ENCODE measurements around the gene PRM3. TPM values are rescaled to one million over a fixed set of nuclear protein-coding genes. Genes with fewer than 3 reads are reported as not detected.

The PRM3 gene
- total RNA-seq, 2 experiments from 2014 or later, result not detected

DNA sequence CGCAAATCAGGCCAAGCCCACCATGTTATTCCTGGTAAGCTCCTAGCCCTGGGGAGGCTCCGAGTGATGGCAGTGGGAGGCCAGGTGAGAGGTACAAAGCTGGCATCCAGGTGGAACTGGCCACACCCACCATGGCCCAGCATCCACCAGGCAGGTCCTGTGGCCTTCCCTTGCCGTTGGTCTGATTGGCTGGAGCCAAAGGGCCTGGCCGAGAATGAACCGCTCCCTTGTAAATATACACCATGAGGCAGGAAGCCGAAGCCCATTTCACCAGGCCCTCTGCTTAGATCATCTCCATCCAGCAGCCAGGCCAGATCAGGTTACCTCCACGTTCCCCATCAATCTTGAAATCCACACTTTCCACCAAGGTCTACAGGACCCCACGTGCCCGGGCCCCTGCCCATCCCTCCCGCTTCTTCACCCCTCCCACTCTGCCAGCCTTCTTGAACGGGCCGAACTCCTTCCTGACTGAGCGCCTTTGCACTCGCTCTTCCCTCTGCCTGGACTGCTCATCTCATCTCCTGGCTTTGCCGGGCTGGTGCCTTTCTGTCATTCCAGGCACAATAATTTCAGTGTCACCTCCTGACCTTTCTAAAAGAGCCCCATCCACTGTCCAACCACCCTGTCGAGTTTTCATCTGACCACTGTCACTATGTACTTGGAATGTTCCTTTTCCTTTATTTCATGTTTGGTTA is 23.2 kb downstream of the PRM3 start:
- Mint-ChIP-seq H3K27me3 (no peaks in the 10 kb centered on the region), H3K27ac (peak overlapping the region; percentile 71), H3K9me3 (peaks cover 4% of the 10 kb centered on the region), H3K4me3 (peak overlapping the region; percentile 9), H3K4me1 (ENCODE audit: low read depth) (peaks cover 47% of the 10 kb centered on the region), H3K36me3 (ENCODE audit: low read depth) (peaks cover 58% of the 10 kb centered on the region)
- intact Hi-C loops (cut with micrococcal nuclease), result loop anchor here (5.0 kb wide), 2 partner anchors 68 to 158 kb away; no protein-coding TSS in a partner anchor
- ChIA-PET CTCF (no interaction called here), POLR2A (interaction anchor here (1.0 to 6.7 kb wide), 8 partner anchors 9 to 155 kb away, joined by 3 to 40 read pairs (median 5); no protein-coding TSS in a partner anchor)
- ATAC-seq (no peak), DNase-seq (peak; percentile 42)
- TF ChIP-seq, protein P1, sequence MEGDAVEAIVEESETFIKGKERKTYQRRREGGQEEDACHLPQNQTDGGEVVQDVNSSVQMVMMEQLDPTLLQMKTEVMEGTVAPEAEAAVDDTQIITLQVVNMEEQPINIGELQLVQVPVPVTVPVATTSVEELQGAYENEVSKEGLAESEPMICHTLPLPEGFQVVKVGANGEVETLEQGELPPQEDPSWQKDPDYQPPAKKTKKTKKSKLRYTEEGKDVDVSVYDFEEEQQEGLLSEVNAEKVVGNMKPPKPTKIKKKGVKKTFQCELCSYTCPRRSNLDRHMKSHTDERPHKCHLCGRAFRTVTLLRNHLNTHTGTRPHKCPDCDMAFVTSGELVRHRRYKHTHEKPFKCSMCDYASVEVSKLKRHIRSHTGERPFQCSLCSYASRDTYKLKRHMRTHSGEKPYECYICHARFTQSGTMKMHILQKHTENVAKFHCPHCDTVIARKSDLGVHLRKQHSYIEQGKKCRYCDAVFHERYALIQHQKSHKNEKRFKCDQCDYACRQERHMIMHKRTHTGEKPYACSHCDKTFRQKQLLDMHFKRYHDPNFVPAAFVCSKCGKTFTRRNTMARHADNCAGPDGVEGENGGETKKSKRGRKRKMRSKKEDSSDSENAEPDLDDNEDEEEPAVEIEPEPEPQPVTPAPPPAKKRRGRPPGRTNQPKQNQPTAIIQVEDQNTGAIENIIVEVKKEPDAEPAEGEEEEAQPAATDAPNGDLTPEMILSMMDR (IDR thresholded peaks at IDR 0.05), result no peak

DNA sequence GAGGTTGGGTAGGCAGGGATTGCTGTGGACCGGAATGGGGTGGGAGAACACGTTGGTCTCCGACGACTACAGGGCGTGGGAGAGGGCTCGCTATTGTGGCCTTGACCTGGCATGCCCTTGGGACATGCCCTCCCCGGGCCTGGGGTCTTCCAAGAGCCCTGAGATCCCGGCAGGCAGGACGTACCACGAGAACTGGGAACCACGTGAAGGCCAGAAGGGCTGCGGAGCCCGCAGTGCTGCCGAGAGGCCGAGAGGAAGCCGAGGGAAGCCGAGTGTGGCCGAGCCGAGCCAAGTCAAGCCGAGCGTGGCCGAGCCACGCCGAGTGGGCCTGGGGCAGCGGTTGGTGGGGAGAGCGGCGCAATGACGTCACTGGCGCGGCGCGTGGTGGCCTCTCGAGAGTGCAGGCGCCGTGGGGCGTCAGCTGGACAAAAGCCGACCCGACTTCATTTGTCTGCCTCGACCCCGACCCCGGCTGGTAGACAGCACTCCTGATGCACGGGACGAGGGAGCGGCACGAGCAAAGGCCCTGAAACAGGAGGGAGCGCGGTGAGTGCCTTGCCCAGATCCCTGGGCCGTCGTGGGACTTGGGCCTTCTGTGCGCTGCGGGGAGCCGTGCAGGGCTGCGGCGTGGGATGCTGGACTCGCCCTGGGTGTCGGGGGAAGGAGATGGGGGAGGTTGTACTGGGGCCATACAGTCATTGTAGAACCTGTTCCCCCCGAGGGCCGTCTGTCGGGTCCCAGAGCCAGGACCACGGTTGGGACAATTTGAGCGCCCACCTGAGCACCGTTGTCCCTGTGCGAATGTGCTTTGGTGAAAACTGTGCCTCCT is 24.0 kb downstream of the PRM3 start:
- no peak for DNase-seq
- intact Hi-C loops (cut with micrococcal nuclease), result loop anchor here (5.0 kb wide), 2 partner anchors 67 to 157 kb away; no protein-coding TSS in a partner anchor
- POLR2A ChIA-PET, result interaction anchor here (1.0 to 2.6 kb wide), 6 partner anchors 9 to 155 kb away, joined by 3 to 13 read pairs (median 5); no protein-coding TSS in a partner anchor
- no peak overlapping the region for H3K27ac Mint-ChIP-seq
- peaks cover 4% of the 10 kb centered on the region for H3K9me3 Mint-ChIP-seq
- H3K4me3 Mint-ChIP-seq, result no peak overlapping the region
- no peaks in the 10 kb centered on the region for H3K27me3 Mint-ChIP-seq
- H3K36me3 Mint-ChIP-seq (ENCODE audit: low read depth), result peaks cover 52% of the 10 kb centered on the region
- TF ChIP-seq, protein P1 (IDR thresholded peaks at IDR 0.05), result no peak
- CTCF ChIA-PET, result no interaction called here
- ATAC-seq, result no peak
- H3K4me1 Mint-ChIP-seq (ENCODE audit: low read depth), result peaks cover 50% of the 10 kb centered on the region

DNA sequence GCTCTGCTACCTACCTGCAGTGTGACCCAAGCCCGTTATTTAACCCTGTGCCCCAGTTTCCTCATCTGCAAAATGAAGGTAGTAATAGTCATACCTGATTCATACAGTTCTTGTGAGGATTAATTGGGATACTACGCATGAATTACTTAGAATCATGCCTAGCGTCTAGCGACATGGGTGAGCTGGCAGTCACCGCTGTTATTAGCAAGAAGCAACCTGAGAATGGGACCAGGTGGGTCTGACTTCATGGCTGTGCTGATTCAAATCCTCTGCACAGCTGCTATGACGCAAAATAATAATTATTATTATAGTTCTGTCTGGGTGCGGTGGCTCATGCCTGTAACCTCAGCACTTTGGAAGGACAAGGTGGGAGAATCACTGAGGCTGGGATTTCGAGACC is 25.3 kb downstream of the PRM3 start:
- ChIA-PET POLR2A (interaction anchor here (0.5 to 2.6 kb wide), 10 partner anchors 9 to 284 kb away, joined by 3 to 13 read pairs (median 4); partner anchors contain the start of gene SOCS1), CTCF (interaction anchor here (2.1 kb wide), 1 partner anchor 284 kb away, joined by 9 read pairs; no protein-coding TSS in a partner anchor)
- no peak overlapping the region for H3K27ac Mint-ChIP-seq
- no peak for DNase-seq
- H3K36me3 Mint-ChIP-seq (ENCODE audit: low read depth), result peaks cover 40% of the 10 kb centered on the region
- ATAC-seq, result no peak
- H3K4me3 Mint-ChIP-seq, result no peak overlapping the region
- H3K4me1 Mint-ChIP-seq (ENCODE audit: low read depth), result peaks cover 50% of the 10 kb centered on the region
- TF ChIP-seq, protein P1 (IDR thresholded peaks at IDR 0.05), result no peak
- intact Hi-C loops (cut with micrococcal nuclease), result no loop called here
- no peaks in the 10 kb centered on the region for H3K27me3 Mint-ChIP-seq
- H3K9me3 Mint-ChIP-seq, result peaks cover 4% of the 10 kb centered on the region

DNA sequence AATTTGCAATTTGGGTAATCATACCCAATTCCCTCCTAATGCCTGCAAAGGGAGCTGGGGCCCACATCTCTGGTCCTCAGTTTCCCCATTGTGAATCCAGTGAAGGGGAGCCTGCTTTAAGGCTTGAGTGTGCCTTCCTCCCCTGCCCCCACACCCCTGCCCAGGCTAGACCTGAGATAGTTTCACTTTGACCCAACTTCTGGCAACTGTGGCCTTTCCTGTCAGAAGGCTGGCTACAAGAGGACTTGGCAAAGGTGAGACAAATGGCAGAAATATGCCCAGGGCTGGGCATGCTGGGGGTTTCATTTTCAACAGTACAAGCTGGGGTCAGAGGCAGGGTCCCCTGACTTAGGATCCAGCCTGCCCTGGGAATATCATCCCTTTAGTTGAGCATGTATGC is 27.4 kb downstream of the PRM3 start:
- ChIA-PET CTCF (interaction anchor here (0.8 to 2.1 kb wide), 7 partner anchors 8 to 282 kb away, joined by 3 to 9 read pairs (median 3); no protein-coding TSS in a partner anchor), POLR2A (interaction anchor here (0.7 to 2.1 kb wide), 6 partner anchors 9 to 210 kb away, joined by 3 to 17 read pairs (median 4); partner anchors contain the start of gene SOCS1)
- TF ChIP-seq, protein P1 (IDR thresholded peaks at IDR 0.05), result no peak
- DNase-seq, result peak; percentile 62
- peaks cover 20% of the 10 kb centered on the region for H3K36me3 Mint-ChIP-seq (ENCODE audit: low read depth)
- H3K9me3 Mint-ChIP-seq, result peaks cover 4% of the 10 kb centered on the region
- H3K4me1 Mint-ChIP-seq (ENCODE audit: low read depth), result peaks cover 37% of the 10 kb centered on the region
- no peaks in the 10 kb centered on the region for H3K27me3 Mint-ChIP-seq
- no peak overlapping the region for H3K27ac Mint-ChIP-seq
- intact Hi-C loops (cut with micrococcal nuclease), result no loop called here
- peak; percentile 45 for ATAC-seq
- no peak overlapping the region for H3K4me3 Mint-ChIP-seq

Data from activated CD8-positive, alpha-beta T cell treated with anti-CD3 and anti-CD28 coated beads for 36 hours (primary cell).